Progenitor cell of endocrine pancreas (in vitro differentiated cells): ENCODE measurements around the gene TNFRSF25. TPM values are rescaled to one million over a fixed set of nuclear protein-coding genes. Genes with fewer than 3 reads are reported as not detected.
"Not testable (repeated sequence)": the region's sequence is repeated elsewhere in the genome, so short reads cannot be mapped to it uniquely, and the experiment has no call there.

Source experiments
- DNase-seq: peaks from one replicate; pipeline ENCODE4 v3.0.0; 2021; ENCODE audit warnings: low spot score; ENCODE audit not compliant: unreplicated experiment
- H3K27ac Mint-ChIP-seq: 2 replicates; pipeline ENCODE4 v1.8.0; 2021; ENCODE audit warnings: mild to moderate bottlenecking, moderate library complexity, mixed read lengths
- H3K27me3 Mint-ChIP-seq: 2 replicates; pipeline ENCODE4 v1.8.0; 2021; ENCODE audit warnings: mixed read lengths
- H3K36me3 Mint-ChIP-seq: 2 replicates; pipeline ENCODE4 v1.8.0; 2022; ENCODE audit warnings: mixed read lengths; ENCODE audit not compliant: insufficient read depth
- H3K4me1 Mint-ChIP-seq: 2 replicates; pipeline ENCODE4 v1.8.0; 2021; ENCODE audit warnings: low read depth, mixed read lengths
- H3K4me3 Mint-ChIP-seq: 2 replicates; pipeline ENCODE4 v1.8.0; 2021; ENCODE audit warnings: low read depth, mild to moderate bottlenecking, moderate library complexity, mixed read lengths
- H3K9me3 Mint-ChIP-seq: 2 replicates; pipeline ENCODE4 v1.8.0; 2021; ENCODE audit warnings: low read depth, mixed read lengths
- CTCF ChIP-seq: fragments of 200-600 bp; sonication (generic); IDR thresholded peaks from one replicate; pipeline ENCODE4 v1.5.0; 2021; ENCODE audit warnings: antibody characterized with exemption, mild to moderate bottlenecking; ENCODE audit not compliant: unreplicated experiment
- total RNA-seq: library from RNA; stranded (reverse); gene quantifications from 2 replicates; pipeline ENCODE4 v1.2.1, GENCODE V29; 2021

The TNFRSF25 gene
- total RNA-seq, 1 donor from 2014 or later: 68.9 TPM

GRCh38 chr1:6429660-6430411 lies 36.1 kb downstream of the TNFRSF25 start:
- H3K27ac Mint-ChIP-seq, H3K4me1 Mint-ChIP-seq, DNase-seq, H3K36me3 Mint-ChIP-seq, H3K9me3 Mint-ChIP-seq, H3K4me3 Mint-ChIP-seq: not testable (repeated sequence)
- peaks cover 50% of the 10 kb centered on the region for H3K27me3 Mint-ChIP-seq

GRCh38 chr1:6428453-6428852 lies 37.5 kb downstream of the TNFRSF25 start:
- not testable (repeated sequence) for H3K4me1 Mint-ChIP-seq, H3K27ac Mint-ChIP-seq, H3K4me3 Mint-ChIP-seq, H3K9me3 Mint-ChIP-seq, H3K36me3 Mint-ChIP-seq, DNase-seq
- peaks cover 48% of the 10 kb centered on the region for H3K27me3 Mint-ChIP-seq

GRCh38 chr1:6427441-6428390 lies 38.3 kb downstream of the TNFRSF25 start:
- Mint-ChIP-seq H3K9me3 (no peaks in the 10 kb centered on the region), H3K36me3 (no peaks in the 10 kb centered on the region), H3K27ac (no peak overlapping the region), H3K4me3 (no peak overlapping the region), H3K4me1 (peaks cover 2% of the 10 kb centered on the region), H3K27me3 (peaks cover 55% of the 10 kb centered on the region)
- no peak for DNase-seq
- no peak for TF ChIP-seq CTCF

- no peaks in the 10 kb centered on the region for H3K36me3 Mint-ChIP-seq
- DNase-seq: no peak
- H3K27ac Mint-ChIP-seq: no peak overlapping the region
- H3K9me3 Mint-ChIP-seq: no peaks in the 10 kb centered on the region
- peaks cover 62% of the 10 kb centered on the region for H3K27me3 Mint-ChIP-seq
- no peak for TF ChIP-seq CTCF
- H3K4me1 Mint-ChIP-seq: peaks cover 2% of the 10 kb centered on the region
- no peak overlapping the region for H3K4me3 Mint-ChIP-seq
Measured at GRCh38 chr1:6426972-6427350, 39.0 kb downstream of the TNFRSF25 start.

- Mint-ChIP-seq H3K4me1 (peaks cover 2% of the 10 kb centered on the region), H3K36me3 (no peaks in the 10 kb centered on the region), H3K27me3 (peaks cover 68% of the 10 kb centered on the region), H3K9me3 (no peaks in the 10 kb centered on the region), H3K27ac (no peak overlapping the region), H3K4me3 (no peak overlapping the region)
- DNase-seq: no peak
- TF ChIP-seq CTCF: no peak
Measured at GRCh38 chr1:6426277-6426971, 39.5 kb downstream of the TNFRSF25 start.

- Mint-ChIP-seq H3K4me1 (peaks cover 2% of the 10 kb centered on the region), H3K27me3 (peaks cover 74% of the 10 kb centered on the region), H3K9me3 (no peaks in the 10 kb centered on the region), H3K27ac (no peak overlapping the region), H3K36me3 (no peaks in the 10 kb centered on the region), H3K4me3 (no peak overlapping the region)
- no peak for TF ChIP-seq CTCF
- DNase-seq: no peak
Measured at GRCh38 chr1:6425658-6426057, 40.3 kb downstream of the TNFRSF25 start.
